ENCODE measurements around the gene RGS6. TPM values are rescaled to one million over a fixed set of nuclear protein-coding genes. Genes with fewer than 3 reads are reported as not detected.

Gene RGS6
- total RNA-seq, 2 experiments from 2014 or later, result not detected

DNA sequence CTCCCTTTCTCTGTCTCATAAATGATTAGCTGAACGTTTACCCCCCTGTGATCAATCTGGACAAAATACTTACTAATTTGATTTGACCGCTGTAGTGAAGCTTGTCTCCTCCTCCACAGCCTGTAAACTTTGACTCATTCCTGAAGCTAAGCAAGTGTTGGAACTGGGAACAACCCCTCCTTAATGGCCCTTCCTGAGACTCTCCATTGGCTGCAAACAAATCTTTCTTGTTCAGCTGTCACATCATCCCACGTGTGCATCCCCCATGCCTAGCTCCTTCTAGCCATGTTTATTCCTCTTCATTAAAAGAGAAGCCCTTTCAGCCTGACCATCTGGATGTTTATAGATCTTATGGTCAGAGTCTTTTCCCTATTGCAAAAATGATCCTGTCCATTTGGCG, 281.2 kb downstream of the RGS6 start:
- no TSS peak for BruUV-seq (replicated peaks)

DNA sequence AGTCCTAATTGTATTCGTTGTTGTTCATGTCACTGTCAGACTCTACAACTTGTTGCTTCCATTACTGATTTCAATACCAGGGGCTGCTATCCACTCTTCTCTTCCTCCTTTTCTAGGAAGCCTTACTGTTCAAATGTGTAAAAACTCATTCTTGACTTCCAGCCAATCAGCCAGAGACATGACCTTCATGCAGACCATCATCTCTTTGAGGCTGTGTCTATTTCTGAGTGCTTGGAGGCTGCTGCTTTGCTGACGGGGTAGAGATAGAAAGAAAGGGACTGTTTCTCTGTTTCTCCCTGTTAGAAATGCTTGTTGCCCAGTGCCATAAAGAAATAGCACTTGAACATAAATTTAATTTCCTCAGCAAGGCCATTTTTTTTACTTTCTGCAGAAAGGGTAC, 282.9 kb downstream of the RGS6 start:
- ChIA-PET POLR2A (no interaction called here), CTCF (ENCODE audit: unreplicated experiment) (no interaction called here)
- TF ChIP-seq EZH2phosphoT487 (IDR thresholded peaks at IDR 0.05; ENCODE audit: borderline replicate concordance, low read depth, low read length), result no peak

More for the DNA sequence above, 281.2 kb downstream of the RGS6 start:
- H3K9me3 ChIP-seq (ENCODE audit: low read length), result no peaks in the 10 kb centered on the region
- H3K27ac ChIP-seq (ENCODE audit: low read depth, low read length, poor library complexity, severe bottlenecking), result no peak overlapping the region
- no peaks in the 10 kb centered on the region for H3K9me2 ChIP-seq (ENCODE audit: insufficient read depth, low read length)
- intact Hi-C loops (cut with micrococcal nuclease; ENCODE audit: unreplicated experiment), result no loop called here
- ChIA-PET POLR2A (interaction anchor here (0.7 to 1.0 kb wide), 2 partner anchors 126 to 445 kb away, joined by 3 to 4 read pairs; no protein-coding TSS in a partner anchor), CTCF (ENCODE audit: unreplicated experiment) (no interaction called here)
- DNase-seq (ENCODE audit: low spot score), result no peak
- H3K4me2 ChIP-seq (ENCODE audit: low read length), result no peak overlapping the region
- H3K36me3 ChIP-seq (ENCODE audit: insufficient read depth, low read length), result no peaks in the 10 kb centered on the region
- no peak for TF ChIP-seq EZH2phosphoT487 (IDR thresholded peaks at IDR 0.05; ENCODE audit: borderline replicate concordance, low read depth, low read length)
- TF ChIP-seq, protein P1, sequence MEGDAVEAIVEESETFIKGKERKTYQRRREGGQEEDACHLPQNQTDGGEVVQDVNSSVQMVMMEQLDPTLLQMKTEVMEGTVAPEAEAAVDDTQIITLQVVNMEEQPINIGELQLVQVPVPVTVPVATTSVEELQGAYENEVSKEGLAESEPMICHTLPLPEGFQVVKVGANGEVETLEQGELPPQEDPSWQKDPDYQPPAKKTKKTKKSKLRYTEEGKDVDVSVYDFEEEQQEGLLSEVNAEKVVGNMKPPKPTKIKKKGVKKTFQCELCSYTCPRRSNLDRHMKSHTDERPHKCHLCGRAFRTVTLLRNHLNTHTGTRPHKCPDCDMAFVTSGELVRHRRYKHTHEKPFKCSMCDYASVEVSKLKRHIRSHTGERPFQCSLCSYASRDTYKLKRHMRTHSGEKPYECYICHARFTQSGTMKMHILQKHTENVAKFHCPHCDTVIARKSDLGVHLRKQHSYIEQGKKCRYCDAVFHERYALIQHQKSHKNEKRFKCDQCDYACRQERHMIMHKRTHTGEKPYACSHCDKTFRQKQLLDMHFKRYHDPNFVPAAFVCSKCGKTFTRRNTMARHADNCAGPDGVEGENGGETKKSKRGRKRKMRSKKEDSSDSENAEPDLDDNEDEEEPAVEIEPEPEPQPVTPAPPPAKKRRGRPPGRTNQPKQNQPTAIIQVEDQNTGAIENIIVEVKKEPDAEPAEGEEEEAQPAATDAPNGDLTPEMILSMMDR (conservative IDR thresholded peaks at IDR 0.05; ENCODE audit: low read length), result no peak
- H3K4me3 ChIP-seq (ENCODE audit: low read depth, low read length, poor library complexity, severe bottlenecking), result no peak overlapping the region
- no peaks in the 10 kb centered on the region for H3K79me2 ChIP-seq (ENCODE audit: insufficient read depth, low read depth, low read length)
- H2AFZ ChIP-seq (ENCODE audit: low read length), result no peak overlapping the region
- H3K4me1 ChIP-seq (ENCODE audit: insufficient read depth, low read length, poor library complexity, severe bottlenecking), result no peaks in the 10 kb centered on the region
- no peaks in the 10 kb centered on the region for H4K20me1 ChIP-seq (ENCODE audit: insufficient read depth, low read length)

DNA sequence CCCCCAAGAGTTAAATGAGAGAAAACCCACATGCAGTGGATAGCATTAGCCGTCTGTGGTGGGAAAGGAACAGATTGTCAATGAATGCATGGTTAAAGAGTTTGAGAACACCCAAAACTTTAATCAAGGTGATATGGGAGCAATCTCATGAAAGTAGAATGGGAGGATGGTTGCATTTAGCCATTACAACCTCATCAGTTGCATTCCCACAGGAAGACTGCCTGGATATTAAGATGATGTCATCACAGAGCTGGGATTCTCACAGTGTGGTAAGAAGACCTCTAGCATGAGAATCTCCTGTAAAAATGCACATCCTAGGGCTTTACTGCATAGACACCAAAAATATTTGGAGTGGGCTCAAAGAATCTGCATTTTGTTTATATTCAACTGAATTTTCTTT, 284.9 kb downstream of the RGS6 start:
- Histone ChIP-seq H3K79me2 (ENCODE audit: insufficient read depth, low read depth, low read length) (no peaks in the 10 kb centered on the region), H3K4me1 (ENCODE audit: insufficient read depth, low read length, poor library complexity, severe bottlenecking) (no peaks in the 10 kb centered on the region), H3K9me2 (ENCODE audit: insufficient read depth, low read length) (no peaks in the 10 kb centered on the region), H3K9me3 (ENCODE audit: low read length) (0 out of 2 replicates have a peak, but pooled peaks cover 11% of the 10 kb centered on the region), H3K4me2 (ENCODE audit: low read length) (no peak overlapping the region), H3K36me3 (ENCODE audit: insufficient read depth, low read length) (no peaks in the 10 kb centered on the region), H2AFZ (ENCODE audit: low read length) (no peak overlapping the region), H4K20me1 (ENCODE audit: insufficient read depth, low read length) (no peaks in the 10 kb centered on the region), H3K4me3 (ENCODE audit: low read depth, low read length, poor library complexity, severe bottlenecking) (no peak overlapping the region), H3K27ac (ENCODE audit: low read depth, low read length, poor library complexity, severe bottlenecking) (no peak overlapping the region)
- POLR2A ChIA-PET, result no interaction called here
- BruUV-seq (replicated peaks), result no TSS peak
- intact Hi-C loops (cut with micrococcal nuclease; ENCODE audit: unreplicated experiment), result no loop called here
- no peak for DNase-seq (ENCODE audit: low spot score)
- TF ChIP-seq, protein P1 (conservative IDR thresholded peaks at IDR 0.05; ENCODE audit: low read length), result no peak
- no peak for TF ChIP-seq EZH2phosphoT487 (IDR thresholded peaks at IDR 0.05; ENCODE audit: borderline replicate concordance, low read depth, low read length)
- CTCF ChIA-PET (ENCODE audit: unreplicated experiment), result no interaction called here

More for the DNA sequence above, 282.9 kb downstream of the RGS6 start:
- H3K4me2 ChIP-seq (ENCODE audit: low read length), result no peak overlapping the region
- no peak overlapping the region for H3K27ac ChIP-seq (ENCODE audit: low read depth, low read length, poor library complexity, severe bottlenecking)
- no peak for DNase-seq (ENCODE audit: low spot score)
- H3K4me3 ChIP-seq (ENCODE audit: low read depth, low read length, poor library complexity, severe bottlenecking), result no peak overlapping the region
- no peaks in the 10 kb centered on the region for H4K20me1 ChIP-seq (ENCODE audit: insufficient read depth, low read length)
- no peaks in the 10 kb centered on the region for H3K4me1 ChIP-seq (ENCODE audit: insufficient read depth, low read length, poor library complexity, severe bottlenecking)
- H3K79me2 ChIP-seq (ENCODE audit: insufficient read depth, low read depth, low read length), result no peaks in the 10 kb centered on the region
- no peaks in the 10 kb centered on the region for H3K36me3 ChIP-seq (ENCODE audit: insufficient read depth, low read length)
- intact Hi-C loops (cut with micrococcal nuclease; ENCODE audit: unreplicated experiment), result no loop called here
- no peaks in the 10 kb centered on the region for H3K9me2 ChIP-seq (ENCODE audit: insufficient read depth, low read length)
- H3K9me3 ChIP-seq (ENCODE audit: low read length), result no peaks in the 10 kb centered on the region
- no TSS peak for BruUV-seq (replicated peaks)
- H2AFZ ChIP-seq (ENCODE audit: low read length), result no peak overlapping the region

All from OCI-LY7 (cell line).